Neuronal stem cell (in vitro differentiated cells): ENCODE data around the gene LGALS9B.
"Not testable (repeated sequence)": the region's sequence is repeated elsewhere in the genome, so short reads cannot be mapped to it uniquely, and the experiment has no call there.

ENCODE experiments used
- DNase-seq: peaks from one replicate; pipeline ENCODE4 v3.0.0-alpha.2; 2013; ENCODE audit warnings: low spot score
- H2AFZ ChIP-seq: one replicate; pipeline ENCODE4 v1.6.1; 2013; ENCODE audit warnings: mild to moderate bottlenecking, low read length, inconsistent platforms
- H2AK5ac ChIP-seq: 2 replicates; pipeline ENCODE4 v1.6.1; 2013; ENCODE audit warnings: low read depth, mild to moderate bottlenecking, inconsistent platforms, low read length, moderate library complexity, mixed read lengths
- H2BK120ac ChIP-seq: 2 replicates; pipeline ENCODE4 v1.6.1; 2013; ENCODE audit warnings: low read depth, mild to moderate bottlenecking, inconsistent platforms, low read length, moderate library complexity, mixed read lengths
- H2BK12ac ChIP-seq: one replicate; pipeline ENCODE4 v1.6.1; 2013; ENCODE audit warnings: low read length, inconsistent platforms
- H2BK15ac ChIP-seq: 2 replicates; pipeline ENCODE4 v1.6.1; 2013; ENCODE audit warnings: mild to moderate bottlenecking, low read length, inconsistent platforms, mixed read lengths
- H2BK5ac ChIP-seq: one replicate; pipeline ENCODE4 v1.6.1; 2013; ENCODE audit warnings: inconsistent platforms, mild to moderate bottlenecking, low read length, moderate library complexity
- H3K14ac ChIP-seq: one replicate; pipeline ENCODE4 v1.6.1; 2013; ENCODE audit warnings: low read length, inconsistent platforms
- H3K18ac ChIP-seq: 2 replicates; pipeline ENCODE4 v1.6.1; 2013; ENCODE audit warnings: low read length, inconsistent platforms
- H3K23ac ChIP-seq: 2 replicates; pipeline ENCODE4 v1.6.1; 2013; ENCODE audit warnings: low read depth, mild to moderate bottlenecking, mixed read lengths, low read length, inconsistent platforms; ENCODE audit not compliant: poor library complexity
- H3K27ac ChIP-seq: replicated peaks from 3 replicates; pipeline ENCODE4 v1.5.1; 2013; ENCODE audit warnings: low read length, inconsistent platforms
- H3K27me3 ChIP-seq, 3 experiments: 2 replicates each; pipeline ENCODE4 v1.6.1; 2013; ENCODE audit warnings: low read length in 3 of 3, mild to moderate bottlenecking in 2 of 3, inconsistent platforms in 1 of 3, low read depth in 1 of 3, mixed read lengths in 1 of 3, moderate library complexity in 1 of 3; ENCODE audit not compliant: control insufficient read depth in 3 of 3, insufficient read depth in 3 of 3
- H3K36me3 ChIP-seq, 2 donors: replicated peaks in 1 of 2; 2 replicates each; pipeline ENCODE4 v1.6.1; 2013; ENCODE audit warnings: low read length in 2 of 2; ENCODE audit not compliant: control insufficient read depth in 2 of 2, insufficient read depth in 2 of 2
- H3K4ac ChIP-seq: 2 replicates; pipeline ENCODE4 v1.6.1; 2013; ENCODE audit warnings: inconsistent platforms, mild to moderate bottlenecking, low read length, moderate library complexity
- H3K4me1 ChIP-seq, 2 donors: 1 replicate in 1 of 2; 2 replicates in 1 of 2; pipeline ENCODE4 v1.6.1; 2013; ENCODE audit warnings: low read length in 2 of 2, low read depth in 1 of 2; ENCODE audit not compliant: control insufficient read depth in 2 of 2, insufficient read depth in 1 of 2
- H3K4me2 ChIP-seq: one replicate; pipeline ENCODE4 v1.6.1; 2013; ENCODE audit warnings: mild to moderate bottlenecking, low read length, inconsistent platforms; ENCODE audit not compliant: insufficient read depth, poor library complexity, severe bottlenecking
- H3K4me3 ChIP-seq, 2 donors: 2 replicates each; pipeline ENCODE4 v1.5.1; 2013; ENCODE audit warnings: low read length in 2 of 2, mild to moderate bottlenecking in 2 of 2, inconsistent platforms in 1 of 2, moderate library complexity in 1 of 2
- H3K79me1 ChIP-seq: one replicate; pipeline ENCODE4 v1.6.1; 2013; ENCODE audit warnings: low read depth, mild to moderate bottlenecking, inconsistent platforms, low read length, moderate library complexity
- H3K9ac ChIP-seq: one replicate; pipeline ENCODE4 v1.6.1; 2013; ENCODE audit warnings: mild to moderate bottlenecking, low read depth, low read length, inconsistent platforms; ENCODE audit not compliant: poor library complexity
- H3K9me3 ChIP-seq, 2 donors: replicated peaks in 1 of 2; 2 replicates each; pipeline versions ENCODE3 to v1.6.1; 2013; ENCODE audit warnings: low read length in 2 of 2, mild to moderate bottlenecking in 2 of 2, inconsistent platforms in 1 of 2, low read depth in 1 of 2, mixed read lengths in 1 of 2, moderate library complexity in 1 of 2; ENCODE audit not compliant: control insufficient read depth in 2 of 2, insufficient read depth in 1 of 2
- H4K8ac ChIP-seq: one replicate; pipeline ENCODE4 v1.6.1; 2013; ENCODE audit warnings: low read depth, mild to moderate bottlenecking, inconsistent platforms, low read length, moderate library complexity
- H4K91ac ChIP-seq: one replicate; pipeline ENCODE4 v1.6.1; 2013; ENCODE audit warnings: low read length, low read depth, mild to moderate bottlenecking, inconsistent platforms; ENCODE audit not compliant: poor library complexity
- WGBS, 2 donors: extraction: QIAGEN DNeasy Blood & Tissue Kit; methylation state at CpG; one replicate each; pipeline ENCODE4 v1.1.7; 2013; ENCODE audit warnings: missing lambda C conversion rate in 2 of 2, mixed read lengths in 1 of 2; ENCODE audit not compliant: insufficient read length in 2 of 2, insufficient replicate concordance in 1 of 2; ENCODE audit errors: extremely low coverage in 2 of 2; 5-methylcytosine and 5-hydroxymethylcytosine counted together

The LGALS9B gene

DNA sequence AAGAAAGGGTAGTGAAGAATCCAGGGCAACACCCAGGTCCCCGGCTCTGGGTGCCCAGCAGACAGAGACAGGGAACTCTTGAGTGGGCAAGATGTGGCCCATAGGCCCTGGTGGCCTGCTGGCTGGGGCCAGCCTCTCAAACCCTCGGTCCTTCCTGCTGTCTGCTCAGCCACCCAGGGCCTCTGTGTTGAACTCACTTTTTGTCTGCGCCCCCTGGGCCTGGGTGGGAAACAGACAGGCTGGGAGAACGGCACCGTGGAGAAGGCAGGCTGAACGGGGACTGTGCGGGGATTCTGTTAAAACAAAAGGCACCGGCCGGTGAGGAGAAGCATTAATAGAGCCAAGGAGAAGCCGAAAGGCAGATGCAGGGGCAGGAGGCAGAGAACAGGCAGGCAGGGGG, 12.2 kb downstream of the LGALS9B start:
- not testable (repeated sequence) for H3K27me3 ChIP-seq, H3K9ac ChIP-seq, H2BK5ac ChIP-seq, H3K9me3 ChIP-seq, H3K36me3 ChIP-seq, H2AK5ac ChIP-seq, H2BK15ac ChIP-seq, DNase-seq, H3K14ac ChIP-seq, H3K4ac ChIP-seq, H4K8ac ChIP-seq, H4K91ac ChIP-seq, H3K27ac ChIP-seq, H3K4me3 ChIP-seq, H2BK12ac ChIP-seq, H3K4me1 ChIP-seq, H2AFZ ChIP-seq, H3K23ac ChIP-seq, H3K4me2 ChIP-seq, H3K18ac ChIP-seq, H3K79me1 ChIP-seq, H2BK120ac ChIP-seq
- WGBS, 2 donors: no CpG with 5 or more reads among the region's 10 CpGs

- not testable (repeated sequence) for H3K27me3 ChIP-seq, H3K4ac ChIP-seq, H3K79me1 ChIP-seq, H4K91ac ChIP-seq, H3K23ac ChIP-seq, H3K18ac ChIP-seq, H2BK120ac ChIP-seq, H3K36me3 ChIP-seq, H2BK5ac ChIP-seq, H2AFZ ChIP-seq, H3K4me1 ChIP-seq, DNase-seq, H3K4me2 ChIP-seq, H4K8ac ChIP-seq, H2BK15ac ChIP-seq, H2AK5ac ChIP-seq, H3K4me3 ChIP-seq, H3K9ac ChIP-seq, H3K27ac ChIP-seq, H3K14ac ChIP-seq, H3K9me3 ChIP-seq, H2BK12ac ChIP-seq
- no CpG with 5 or more reads among the region's 11 CpGs for WGBS, 2 donors
These were observed 13.4 kb downstream of the LGALS9B start for GRCh38 chr17:20453820-20454434.

DNA sequence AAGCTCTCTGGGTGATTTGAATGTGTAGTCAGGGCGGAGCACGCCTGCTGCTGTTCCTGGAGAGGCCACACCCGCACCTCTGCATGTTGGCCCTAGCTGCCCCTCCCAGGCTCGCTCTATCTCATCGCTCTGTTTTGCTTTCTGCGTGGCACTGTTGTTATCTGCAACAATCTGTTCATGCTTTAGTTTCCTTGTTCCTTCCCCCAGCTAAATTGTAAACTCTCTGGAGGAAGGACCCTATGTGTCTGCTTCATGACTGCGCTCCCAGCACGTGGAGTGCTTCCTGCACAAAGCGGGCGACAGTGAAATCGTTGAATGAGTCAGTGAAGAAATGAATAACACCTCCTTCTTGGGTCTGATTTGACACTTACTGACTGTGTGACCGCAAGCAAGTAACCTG, 16.5 kb downstream of the LGALS9B start:
- H3K4ac ChIP-seq, H3K18ac ChIP-seq, H3K23ac ChIP-seq, H2BK120ac ChIP-seq, H2BK5ac ChIP-seq, H3K9me3 ChIP-seq, H2BK15ac ChIP-seq, H2AK5ac ChIP-seq, H3K4me3 ChIP-seq, H3K27ac ChIP-seq, DNase-seq, H3K36me3 ChIP-seq, H2AFZ ChIP-seq, H3K79me1 ChIP-seq, H3K4me2 ChIP-seq, H2BK12ac ChIP-seq, H3K14ac ChIP-seq, H4K91ac ChIP-seq, H3K4me1 ChIP-seq, H3K9ac ChIP-seq, H4K8ac ChIP-seq, H3K27me3 ChIP-seq: not testable (repeated sequence)
- no CpG with 5 or more reads among the region's 12 CpGs for WGBS, 2 donors

GRCh38 chr17:20447534-20448321, 19.6 kb downstream of the LGALS9B start:
- H2AFZ ChIP-seq, H3K23ac ChIP-seq, H3K9me3 ChIP-seq, H4K91ac ChIP-seq, H2BK120ac ChIP-seq, H2BK15ac ChIP-seq, H3K79me1 ChIP-seq, H3K27ac ChIP-seq, H3K36me3 ChIP-seq, H3K4me2 ChIP-seq, H3K14ac ChIP-seq, H3K4me3 ChIP-seq, H2BK5ac ChIP-seq, H3K27me3 ChIP-seq, H3K4ac ChIP-seq, H3K18ac ChIP-seq, H3K9ac ChIP-seq, H4K8ac ChIP-seq, H3K4me1 ChIP-seq, H2AK5ac ChIP-seq, H2BK12ac ChIP-seq, DNase-seq: not testable (repeated sequence)
- no CpG with 5 or more reads among the region's 26 CpGs for WGBS, 2 donors
